GM06990 (cell line): Measurements from ENCODE around the gene GRID2.
"Not testable (repeated sequence)": the region's sequence is repeated elsewhere in the genome, so short reads cannot be mapped to it uniquely, and the experiment has no call there.

ENCODE experiments used
- DNase-seq: peaks from one replicate; pipeline ENCODE4 v3.0.0-alpha.2; 2011; ENCODE audit not compliant: insufficient read length; ENCODE audit errors: extremely low read depth
- H3K27me3 ChIP-seq: replicated peaks from 2 replicates; pipeline ENCODE4 v1.6.0; 2011; ENCODE audit warnings: low read length; ENCODE audit not compliant: control insufficient read depth, insufficient read depth
- H3K36me3 ChIP-seq: 2 replicates; pipeline ENCODE4 v1.5.1; 2011; ENCODE audit warnings: low read length; ENCODE audit not compliant: control insufficient read depth, insufficient read depth
- H3K4me3 ChIP-seq: replicated peaks from 2 replicates; pipeline ENCODE4 v1.5.1; 2011; ENCODE audit warnings: low read depth, mild to moderate bottlenecking, control low read depth, low read length
- CTCF ChIP-seq: IDR thresholded peaks from 2 replicates; pipeline ENCODE4 v1.5.1; 2011; ENCODE audit warnings: low read length, control low read depth, mild to moderate bottlenecking, inconsistent platforms; ENCODE audit not compliant: insufficient read depth, poor library complexity, severe bottlenecking

Gene GRID2

DNA sequence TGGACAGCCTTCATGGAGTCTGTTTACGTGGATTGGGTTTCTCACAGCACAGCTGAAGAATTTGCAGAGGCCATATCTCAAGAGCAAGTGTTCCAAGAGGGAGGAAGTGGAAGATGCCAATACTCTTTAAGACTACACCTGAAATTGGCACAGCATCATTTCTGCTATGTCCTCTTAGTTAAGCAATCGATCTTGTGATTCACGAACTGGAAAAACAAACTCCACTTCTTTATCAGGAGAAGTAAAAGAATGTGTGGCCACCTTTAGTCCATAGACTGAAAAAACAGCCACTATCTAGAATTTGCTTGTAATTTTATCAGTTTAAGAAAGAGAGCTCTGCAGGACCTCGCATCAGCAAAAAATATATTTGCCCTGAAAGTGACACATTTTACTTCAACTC is 1051.6 kb downstream of the GRID2 start:
- Histone ChIP-seq H3K36me3 (no peaks in the 10 kb centered on the region), H3K4me3 (no peak overlapping the region), H3K27me3 (no peaks in the 10 kb centered on the region)
- no peak for DNase-seq
- no peak for TF ChIP-seq CTCF

DNA sequence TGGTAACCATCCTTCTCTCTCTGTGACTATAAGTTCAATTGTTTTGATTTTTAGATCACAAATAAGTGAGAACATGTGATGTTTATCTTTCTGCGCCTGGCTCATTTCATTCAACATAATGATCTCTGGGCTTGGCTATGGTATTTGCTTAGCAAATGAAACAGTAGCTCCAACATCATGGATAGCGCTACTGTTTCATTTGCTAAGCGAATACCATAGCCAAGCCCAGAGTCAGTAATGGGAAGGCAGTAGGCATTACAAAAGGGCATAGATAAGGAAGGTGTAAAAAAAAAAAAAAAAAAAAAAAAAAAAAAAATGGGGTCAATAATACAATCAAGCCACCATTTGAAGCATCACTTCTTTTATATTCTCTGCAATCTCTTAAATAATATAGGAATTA is 1055.8 kb downstream of the GRID2 start:
- Histone ChIP-seq H3K36me3 (no peaks in the 10 kb centered on the region), H3K4me3 (no peak overlapping the region), H3K27me3 (no peaks in the 10 kb centered on the region)
- DNase-seq, result no peak
- no peak for TF ChIP-seq CTCF

- not testable (repeated sequence) for H3K4me3 ChIP-seq, DNase-seq, H3K36me3 ChIP-seq, H3K27me3 ChIP-seq
Measured at GRCh38 chr4:93366169-93366755, 1062.5 kb downstream of the GRID2 start.

GRCh38 chr4:93368968-93369367 is 1065.2 kb downstream of the GRID2 start:
- TF ChIP-seq CTCF, result peak; percentile 28
- Histone ChIP-seq H3K36me3 (no peaks in the 10 kb centered on the region), H3K4me3 (no peak overlapping the region), H3K27me3 (no peaks in the 10 kb centered on the region)
- DNase-seq, result no peak

DNA sequence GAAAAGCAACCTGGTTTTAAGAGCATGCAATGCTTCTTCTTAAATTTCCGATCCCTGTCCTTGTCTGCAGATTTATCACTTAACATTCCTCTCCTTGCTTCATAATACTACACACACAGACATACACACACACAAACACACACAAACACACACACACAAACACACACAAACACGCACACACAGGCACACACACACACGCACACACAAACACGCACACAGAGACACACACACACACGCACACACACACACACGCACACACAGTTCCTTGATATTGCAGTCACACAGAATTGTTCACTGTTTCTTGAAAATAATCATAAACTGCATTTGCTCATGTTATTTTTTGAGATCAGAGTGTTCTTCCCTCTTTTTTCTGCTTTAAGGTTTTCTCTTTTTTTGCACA is 1066.5 kb downstream of the GRID2 start:
- no peak for TF ChIP-seq CTCF
- no peak for DNase-seq
- Histone ChIP-seq H3K4me3 (no peak overlapping the region), H3K27me3 (no peaks in the 10 kb centered on the region), H3K36me3 (no peaks in the 10 kb centered on the region)

DNA sequence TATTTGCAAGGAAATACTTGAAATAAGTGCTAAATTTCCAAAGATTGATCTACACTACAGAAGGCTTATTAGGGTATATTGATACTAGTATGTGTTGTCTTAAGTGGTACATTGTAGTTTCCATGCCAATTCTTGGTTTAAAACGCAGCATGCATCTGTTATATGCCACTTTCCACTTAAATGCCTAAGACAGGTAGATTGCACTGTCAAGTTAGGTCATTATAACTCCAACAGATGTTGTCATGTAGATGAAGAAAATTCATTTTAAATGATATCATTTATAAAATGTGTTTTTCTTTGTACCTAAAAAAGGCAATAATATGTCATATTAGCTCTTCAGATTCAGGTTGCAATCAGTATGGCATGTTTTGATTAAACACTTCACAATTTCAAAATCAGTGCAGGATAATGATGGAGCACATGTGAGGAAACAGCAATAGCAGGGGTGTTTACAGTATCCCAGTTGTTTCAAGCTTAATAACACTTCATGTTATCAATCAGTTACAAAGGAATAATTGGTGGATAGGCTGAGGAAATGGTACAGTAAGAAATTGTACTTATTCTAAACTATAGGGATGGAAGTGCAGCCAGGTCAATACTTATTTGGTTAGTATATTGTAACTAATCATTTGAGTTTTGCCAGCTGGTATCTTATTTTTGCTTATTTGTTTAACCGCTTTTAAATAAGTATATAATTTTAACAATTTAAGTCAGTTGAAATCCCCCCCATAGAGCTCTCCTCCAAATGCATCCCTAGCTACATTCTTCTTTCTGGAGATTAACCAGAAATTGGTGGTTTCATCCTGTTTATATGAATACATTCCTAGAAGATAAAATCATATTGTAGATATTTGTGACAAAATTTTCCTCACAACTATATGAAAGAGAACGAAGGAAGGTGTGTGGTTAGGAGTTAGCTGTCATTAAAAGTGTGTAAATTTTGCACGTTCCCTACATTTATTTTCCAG is 1070.4 kb downstream of the GRID2 start:
- H3K36me3 ChIP-seq, result no peaks in the 10 kb centered on the region
- no peak for DNase-seq
- no peak for TF ChIP-seq CTCF
- H3K4me3 ChIP-seq, result no peak overlapping the region
- no peaks in the 10 kb centered on the region for H3K27me3 ChIP-seq
